Colonic mucosa (tissue), 4 donors: Measurements from ENCODE around the gene PPM1F. TPM values are rescaled to one million over a fixed set of nuclear protein-coding genes. Genes with fewer than 3 reads are reported as not detected.
"Not testable (repeated sequence)": the region's sequence is repeated elsewhere in the genome, so short reads cannot be mapped to it uniquely, and the experiment has no call there.

ENCODE experiments used
- DNase-seq: peaks from one replicate; pipeline ENCODE4 v3.0.0-alpha.2; 2020
- H3K27ac ChIP-seq: fragments of 200-600 bp; one replicate; pipeline ENCODE4 v1.8.0; 2021
- H3K27me3 ChIP-seq: fragments of 200-600 bp; one replicate; pipeline ENCODE4 v1.8.0; 2021
- H3K36me3 ChIP-seq: fragments of 200-600 bp; one replicate; pipeline ENCODE4 v1.8.0; 2021
- H3K4me1 ChIP-seq: fragments of 200-600 bp; one replicate; pipeline ENCODE4 v1.8.0; 2021; ENCODE audit warnings: mild to moderate bottlenecking
- H3K4me3 ChIP-seq: fragments of 200-600 bp; one replicate; pipeline ENCODE4 v1.8.0; 2021
- H3K9ac ChIP-seq, 2 donors: one replicate each; pipeline ENCODE4 v1.7.0; 2013; ENCODE audit warnings: control low read depth in 2 of 2, low read depth in 2 of 2, low read length in 2 of 2
- H3K9me3 ChIP-seq: fragments of 200-600 bp; one replicate; pipeline ENCODE4 v1.8.0; 2021
- CTCF ChIP-seq: fragments of 200-600 bp; IDR thresholded peaks from one replicate; pipeline ENCODE4 v1.8.0; 2022; ENCODE audit warnings: antibody characterized with exemption, mild to moderate bottlenecking
- intact Hi-C: fragments of 100-400 bp; cut with DNase I; formaldehyde crosslinking; loops from one replicate; pipeline ENCODE4 v1.14.1; 2022
- total RNA-seq, 2 donors: library from RNA; stranded (reverse); fragmentation: NEBNext Ultra II Directional in 1 of 2; extraction: Animal tissue kit (Norgen Biotek cat#: 25700) in 1 of 2; gene quantifications; one replicate each; pipeline ENCODE4 v1.2.1, GENCODE V29; 2021
- donor health status: healthy.
- donor health status: DM: no; HTN: no; CAD: no.
- donor health status: DM: no; HTN: no; CAD: no.

The PPM1F gene
- total RNA-seq, 2 donors from 2014 or later = 9.5 to 15.3 TPM

GRCh38 chr22:21941921-21942320, 10.7 kb downstream of the PPM1F start:
- intact Hi-C loops = no loop called here
- no peaks in the 10 kb centered on the region for H3K9me3 ChIP-seq
- no peak for TF ChIP-seq CTCF
- peaks cover 16% of the 10 kb centered on the region for H3K4me1 ChIP-seq
- no peak overlapping the region for H3K9ac ChIP-seq
- H3K4me3 ChIP-seq = no peak overlapping the region
- peak overlapping the region; percentile 60 for H3K27ac ChIP-seq
- no peaks in the 10 kb centered on the region for H3K36me3 ChIP-seq
- H3K27me3 ChIP-seq = no peaks in the 10 kb centered on the region
- DNase-seq = no peak

- no peak for TF ChIP-seq CTCF
- H3K4me1 ChIP-seq = peaks cover 18% of the 10 kb centered on the region
- no peak overlapping the region for H3K9ac ChIP-seq
- no peaks in the 10 kb centered on the region for H3K36me3 ChIP-seq
- intact Hi-C loops = no loop called here
- H3K27ac ChIP-seq = peak overlapping the region; percentile 95
- DNase-seq = no peak
- H3K9me3 ChIP-seq = no peaks in the 10 kb centered on the region
- no peaks in the 10 kb centered on the region for H3K27me3 ChIP-seq
- no peak overlapping the region for H3K4me3 ChIP-seq
Observed at GRCh38 chr22:21940521-21940920, 12.1 kb downstream of the PPM1F start.

- peak overlapping the region; percentile 95 for H3K27ac ChIP-seq
- not testable (repeated sequence) for H3K9ac ChIP-seq, DNase-seq, H3K27me3 ChIP-seq, H3K36me3 ChIP-seq, H3K9me3 ChIP-seq, H3K4me3 ChIP-seq
- H3K4me1 ChIP-seq = peaks cover 18% of the 10 kb centered on the region
- intact Hi-C loops = loop anchor here (5.0 kb wide), 1 partner anchor 228 kb away; no protein-coding TSS in a partner anchor
Observed at GRCh38 chr22:21939935-21940334, 12.7 kb downstream of the PPM1F start.

GRCh38 chr22:21939461-21939913, 13.2 kb downstream of the PPM1F start:
- H3K27ac ChIP-seq = peak overlapping the region; percentile 95
- TF ChIP-seq CTCF = no peak
- intact Hi-C loops = loop anchor here (5.0 kb wide), 1 partner anchor 227 kb away; no protein-coding TSS in a partner anchor
- DNase-seq = no peak
- H3K27me3 ChIP-seq = no peaks in the 10 kb centered on the region
- no peak overlapping the region for H3K4me3 ChIP-seq
- H3K9me3 ChIP-seq = no peaks in the 10 kb centered on the region
- peaks cover 18% of the 10 kb centered on the region for H3K4me1 ChIP-seq
- H3K36me3 ChIP-seq = no peaks in the 10 kb centered on the region
- H3K9ac ChIP-seq = peak overlapping the region; percentile 19 to 89

DNA sequence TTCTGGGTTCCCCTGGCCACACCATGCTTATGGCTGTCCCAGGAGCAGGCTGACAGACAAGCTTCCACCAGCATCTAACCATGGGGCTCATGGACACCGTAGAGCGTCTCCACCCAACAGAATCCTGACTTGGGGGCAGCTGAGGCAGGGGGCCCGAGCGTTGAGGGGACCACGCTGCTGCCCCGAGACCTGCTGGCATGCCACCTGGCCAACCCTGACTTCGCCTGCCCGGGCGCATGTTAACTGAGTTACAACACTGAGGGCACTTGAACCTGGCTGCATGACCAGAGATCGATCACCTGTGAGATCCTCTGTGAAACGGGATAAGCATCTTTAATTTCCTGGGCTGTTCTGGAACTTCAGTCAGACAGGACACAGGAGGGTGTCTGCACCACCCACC, 13.7 kb downstream of the PPM1F start:
- H3K4me1 ChIP-seq = peaks cover 18% of the 10 kb centered on the region
- H3K27ac ChIP-seq = peak overlapping the region; percentile 95
- peak overlapping the region; percentile 85 to 89 for H3K9ac ChIP-seq
- intact Hi-C loops = loop anchor here (5.0 kb wide), 1 partner anchor 227 kb away; no protein-coding TSS in a partner anchor
- H3K4me3 ChIP-seq = no peak overlapping the region
- TF ChIP-seq CTCF = no peak
- H3K36me3 ChIP-seq = no peaks in the 10 kb centered on the region
- no peaks in the 10 kb centered on the region for H3K9me3 ChIP-seq
- no peaks in the 10 kb centered on the region for H3K27me3 ChIP-seq
- no peak for DNase-seq

DNA sequence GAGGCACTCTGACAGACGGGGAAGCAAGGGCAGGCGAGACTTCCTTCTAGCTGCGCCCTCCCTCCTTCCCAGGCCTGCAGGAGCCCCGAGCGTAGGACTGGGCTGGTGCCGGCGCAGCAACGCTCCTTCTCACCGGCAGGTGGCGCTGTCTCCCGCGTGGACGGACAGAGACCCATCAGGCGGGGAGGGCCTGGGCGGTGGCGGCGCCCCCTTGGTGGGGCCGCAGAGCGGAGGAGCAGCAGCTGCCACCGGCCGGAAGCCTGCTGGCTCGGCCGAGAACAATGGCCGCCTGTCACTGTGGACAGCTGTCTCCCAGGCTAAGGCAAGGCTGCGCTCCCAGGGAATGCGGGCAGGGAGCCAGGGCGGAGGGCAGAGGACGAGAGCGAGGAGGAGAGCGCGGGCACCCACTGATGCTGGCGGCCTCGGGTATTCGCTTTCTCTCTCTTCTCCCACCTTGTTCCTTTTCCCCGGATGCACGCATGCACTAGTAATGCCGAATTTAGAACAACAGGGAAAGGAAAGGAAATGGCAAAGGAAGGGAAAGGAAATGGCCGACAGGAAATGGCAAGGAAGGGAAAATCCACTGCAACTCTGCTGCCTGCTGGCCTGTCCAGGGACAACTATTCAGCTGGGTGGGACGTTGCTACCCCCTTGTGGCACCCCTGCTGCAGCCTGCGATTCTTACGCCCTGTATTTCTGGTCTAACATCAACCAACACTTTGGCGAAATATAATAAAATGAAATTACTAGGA, 14.4 kb downstream of the PPM1F start:
- Histone ChIP-seq H3K27me3 (no peaks in the 10 kb centered on the region), H3K9ac (peak overlapping the region; percentile 85 to 89), H3K27ac (peak overlapping the region; percentile 95), H3K36me3 (no peaks in the 10 kb centered on the region), H3K9me3 (no peaks in the 10 kb centered on the region), H3K4me3 (peak overlapping the region; percentile 80), H3K4me1 (peaks cover 18% of the 10 kb centered on the region)
- peak; percentile 97 for TF ChIP-seq CTCF
- DNase-seq = peak; percentile 96
- intact Hi-C loops = loop anchor here (5.0 kb wide), 1 partner anchor 226 kb away; no protein-coding TSS in a partner anchor
